IPS-20b (cell line): ENCODE measurements around the gene GPR37L1.
A peak's percentile ranks its signal among the peaks of the same experiment; 100 is the strongest.

Source experiments
- H3K27ac ChIP-seq: one replicate; pipeline ENCODE4 v1.5.1; 2013; ENCODE audit warnings: low read length
- H3K27me3 ChIP-seq: 2 replicates; pipeline ENCODE4 v1.6.1; 2013; ENCODE audit warnings: mild to moderate bottlenecking, low read length, inconsistent platforms; ENCODE audit not compliant: insufficient read depth
- H3K36me3 ChIP-seq: 2 replicates; pipeline ENCODE4 v1.6.1; 2013; ENCODE audit warnings: low read depth, mild to moderate bottlenecking, inconsistent platforms, low read length, moderate library complexity; ENCODE audit not compliant: insufficient read depth
- H3K4me1 ChIP-seq: 2 replicates; pipeline ENCODE4 v1.6.1; 2013; ENCODE audit warnings: mild to moderate bottlenecking, control low read depth, inconsistent platforms, low read length, moderate library complexity; ENCODE audit not compliant: insufficient read depth
- H3K4me3 ChIP-seq: 2 replicates; pipeline ENCODE4 v1.5.1; 2013; ENCODE audit warnings: mild to moderate bottlenecking, low read length, inconsistent platforms
- H3K9ac ChIP-seq: 2 replicates; pipeline ENCODE4 v1.6.1; 2013; ENCODE audit warnings: low read depth, mild to moderate bottlenecking, inconsistent platforms, low read length, moderate library complexity
- H3K9me3 ChIP-seq: 2 replicates; pipeline ENCODE4 v1.6.1; 2013; ENCODE audit warnings: mild to moderate bottlenecking, low read depth, low read length, inconsistent platforms; ENCODE audit not compliant: insufficient read depth

Gene GPR37L1, protein sequence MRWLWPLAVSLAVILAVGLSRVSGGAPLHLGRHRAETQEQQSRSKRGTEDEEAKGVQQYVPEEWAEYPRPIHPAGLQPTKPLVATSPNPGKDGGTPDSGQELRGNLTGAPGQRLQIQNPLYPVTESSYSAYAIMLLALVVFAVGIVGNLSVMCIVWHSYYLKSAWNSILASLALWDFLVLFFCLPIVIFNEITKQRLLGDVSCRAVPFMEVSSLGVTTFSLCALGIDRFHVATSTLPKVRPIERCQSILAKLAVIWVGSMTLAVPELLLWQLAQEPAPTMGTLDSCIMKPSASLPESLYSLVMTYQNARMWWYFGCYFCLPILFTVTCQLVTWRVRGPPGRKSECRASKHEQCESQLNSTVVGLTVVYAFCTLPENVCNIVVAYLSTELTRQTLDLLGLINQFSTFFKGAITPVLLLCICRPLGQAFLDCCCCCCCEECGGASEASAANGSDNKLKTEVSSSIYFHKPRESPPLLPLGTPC

DNA sequence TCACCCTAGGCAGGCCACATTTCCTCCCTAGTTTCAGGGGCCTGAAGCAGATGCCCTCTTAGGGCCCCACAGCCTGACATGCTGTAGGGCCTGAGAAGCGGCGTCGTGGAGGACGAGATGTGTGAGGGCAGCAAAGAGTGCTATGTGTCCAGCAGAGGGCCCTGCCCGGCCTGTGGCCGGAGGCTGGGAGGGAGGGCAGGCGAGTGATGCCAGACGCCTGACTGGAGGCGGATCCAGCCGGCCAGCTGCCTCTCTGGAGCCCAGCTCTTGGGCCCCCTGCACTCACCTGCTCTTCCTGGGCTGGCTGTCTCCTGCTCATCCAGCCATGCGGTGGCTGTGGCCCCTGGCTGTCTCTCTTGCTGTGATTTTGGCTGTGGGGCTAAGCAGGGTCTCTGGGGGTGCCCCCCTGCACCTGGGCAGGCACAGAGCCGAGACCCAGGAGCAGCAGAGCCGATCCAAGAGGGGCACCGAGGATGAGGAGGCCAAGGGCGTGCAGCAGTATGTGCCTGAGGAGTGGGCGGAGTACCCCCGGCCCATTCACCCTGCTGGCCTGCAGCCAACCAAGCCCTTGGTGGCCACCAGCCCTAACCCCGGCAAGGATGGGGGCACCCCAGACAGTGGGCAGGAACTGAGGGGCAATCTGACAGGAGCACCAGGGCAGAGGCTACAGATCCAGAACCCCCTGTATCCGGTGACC, at the start of gene GPR37L1:
TSS of gene GPR37L1 (plus strand) at position 279 of the 697 bp plus-strand sequence. CDS start at position 326, 47 bp downstream.
- no peak within 1 kb of the TSS for H3K9ac ChIP-seq
- no peaks in the 10 kb centered on the region for H3K27me3 ChIP-seq
- no peaks in the 10 kb centered on the region for H3K4me1 ChIP-seq
- H3K4me3 ChIP-seq, result no peak within 1 kb of the TSS
- H3K36me3 ChIP-seq, result no peaks in the 10 kb centered on the region
- H3K9me3 ChIP-seq, result no peaks in the 10 kb centered on the region
- no peak within 1 kb of the TSS for H3K27ac ChIP-seq

DNA sequence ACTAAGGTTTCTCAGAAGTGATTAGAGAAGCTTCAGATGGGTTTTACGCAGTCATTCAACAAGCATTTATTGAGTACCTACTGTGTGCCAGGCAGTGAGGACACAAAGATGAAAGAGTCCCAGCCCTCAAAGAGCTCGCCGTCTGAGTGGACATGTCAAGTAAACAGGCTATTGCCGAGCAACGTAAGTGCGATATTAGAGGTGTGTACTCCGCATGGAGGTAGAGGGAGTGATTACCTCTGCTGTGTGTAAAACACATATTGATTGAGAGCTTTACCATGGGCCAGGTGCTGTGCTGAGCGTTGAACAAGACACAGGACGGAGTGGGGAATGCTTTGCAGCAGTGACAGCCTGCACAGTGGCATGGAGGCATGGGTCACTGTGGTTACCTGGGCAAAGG, 49.5 kb upstream of the GPR37L1 start:
- no peak overlapping the region for H3K9ac ChIP-seq
- peaks cover 7% of the 10 kb centered on the region; the same call in 1 of the 2 replicates for H3K4me1 ChIP-seq
- H3K9me3 ChIP-seq, result no peaks in the 10 kb centered on the region
- no peaks in the 10 kb centered on the region for H3K27me3 ChIP-seq
- H3K4me3 ChIP-seq, result no peak overlapping the region
- H3K36me3 ChIP-seq, result no peaks in the 10 kb centered on the region
- no peak overlapping the region for H3K27ac ChIP-seq

- no peak overlapping the region for H3K4me3 ChIP-seq
- H3K4me1 ChIP-seq, result peaks cover 7% of the 10 kb centered on the region; the same call in 1 of the 2 replicates
- H3K9me3 ChIP-seq, result no peaks in the 10 kb centered on the region
- H3K36me3 ChIP-seq, result no peaks in the 10 kb centered on the region
- no peaks in the 10 kb centered on the region for H3K27me3 ChIP-seq
- no peak overlapping the region for H3K9ac ChIP-seq
- no peak overlapping the region for H3K27ac ChIP-seq
Measured at GRCh38 chr1:202074985-202075384, 47.7 kb upstream of the GPR37L1 start.

- H3K9me3 ChIP-seq, result no peaks in the 10 kb centered on the region
- H3K27ac ChIP-seq, result no peak overlapping the region
Measured at GRCh38 chr1:202075389-202075788, 47.3 kb upstream of the GPR37L1 start.

DNA sequence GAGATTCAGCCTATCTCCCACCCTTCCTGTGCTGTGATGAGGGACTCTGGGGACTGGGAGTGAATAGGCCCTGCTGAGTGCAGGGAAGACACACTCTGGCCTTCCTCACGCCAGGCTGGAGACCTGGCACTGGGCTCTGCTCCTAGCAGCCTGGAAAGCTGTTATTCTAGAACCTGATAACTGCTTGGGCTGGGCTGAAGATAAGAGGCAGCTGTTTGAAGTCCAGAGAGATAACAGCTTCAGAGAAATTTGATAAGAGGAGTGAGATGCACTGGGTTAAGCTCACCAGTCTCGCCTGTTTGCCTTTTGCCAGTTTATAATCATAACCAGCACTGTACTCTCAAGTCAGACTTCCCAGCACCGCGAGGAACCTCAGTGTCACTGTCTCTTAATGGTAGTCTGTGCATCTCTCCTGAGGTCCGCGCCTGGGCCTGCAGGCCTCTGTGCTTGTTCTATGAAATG, 46.6 kb upstream of the GPR37L1 start:
- H3K36me3 ChIP-seq, result no peaks in the 10 kb centered on the region
- no peak overlapping the region for H3K9ac ChIP-seq
- H3K27me3 ChIP-seq, result no peaks in the 10 kb centered on the region
- H3K9me3 ChIP-seq, result no peaks in the 10 kb centered on the region
- no peak overlapping the region for H3K27ac ChIP-seq
- no peak overlapping the region for H3K4me3 ChIP-seq
- H3K4me1 ChIP-seq, result peaks cover 7% of the 10 kb centered on the region; the same call in 1 of the 2 replicates

More at GRCh38 chr1:202075389-202075788, 47.3 kb upstream of the GPR37L1 start:
- Histone ChIP-seq H3K27me3 (no peaks in the 10 kb centered on the region), H3K4me3 (no peak overlapping the region), H3K36me3 (no peaks in the 10 kb centered on the region), H3K9ac (no peak overlapping the region), H3K4me1 (peaks cover 7% of the 10 kb centered on the region; the same call in 1 of the 2 replicates)

DNA sequence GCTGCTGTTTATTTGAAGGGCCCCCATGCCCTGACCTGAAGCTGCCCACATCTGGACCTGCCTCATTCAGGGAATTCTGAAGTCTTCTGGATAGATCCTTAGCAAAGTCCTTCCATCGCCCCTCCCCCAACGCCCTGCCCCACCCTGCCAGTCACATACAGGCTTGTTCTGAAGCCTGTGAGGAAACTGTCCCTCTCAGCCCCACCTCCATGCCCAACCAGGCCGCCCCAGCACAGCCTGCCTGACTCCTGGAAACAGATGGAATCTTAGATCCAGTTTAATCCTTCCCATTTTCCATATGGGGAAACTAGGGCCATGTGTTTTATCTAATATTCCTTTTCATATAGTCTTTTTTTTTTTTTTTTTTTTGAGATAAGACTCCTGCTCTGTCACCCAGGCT, 44.5 kb upstream of the GPR37L1 start:
- Histone ChIP-seq H3K4me3 (no peak overlapping the region), H3K36me3 (no peaks in the 10 kb centered on the region), H3K4me1 (peaks cover 11% of the 10 kb centered on the region; the same call in 1 of the 2 replicates), H3K9ac (no peak overlapping the region), H3K27me3 (no peaks in the 10 kb centered on the region), H3K27ac (no peak overlapping the region), H3K9me3 (no peaks in the 10 kb centered on the region)

- H3K36me3 ChIP-seq, result no peaks in the 10 kb centered on the region
- H3K4me3 ChIP-seq, result no peak overlapping the region
- H3K9ac ChIP-seq, result no peak overlapping the region
- H3K4me1 ChIP-seq, result peaks cover 23% of the 10 kb centered on the region
- H3K27me3 ChIP-seq, result no peaks in the 10 kb centered on the region
- no peak overlapping the region for H3K27ac ChIP-seq
- H3K9me3 ChIP-seq, result no peaks in the 10 kb centered on the region
Measured at GRCh38 chr1:202081992-202082391, 40.7 kb upstream of the GPR37L1 start.

GRCh38 chr1:202084791-202085681, 37.7 kb upstream of the GPR37L1 start:
- Histone ChIP-seq H3K27ac (no peak overlapping the region), H3K4me1 (peaks cover 23% of the 10 kb centered on the region), H3K9me3 (no peaks in the 10 kb centered on the region), H3K27me3 (no peaks in the 10 kb centered on the region), H3K9ac (peak overlapping the region; percentile 64; the same call in 1 of the 2 replicates), H3K4me3 (no peak overlapping the region), H3K36me3 (no peaks in the 10 kb centered on the region)

- Histone ChIP-seq H3K4me3 (peak overlapping the region; percentile 49), H3K36me3 (no peaks in the 10 kb centered on the region), H3K9ac (peak overlapping the region; percentile 64; the same call in 1 of the 2 replicates), H3K27me3 (no peaks in the 10 kb centered on the region), H3K27ac (no peak overlapping the region), H3K4me1 (peaks cover 23% of the 10 kb centered on the region), H3K9me3 (no peaks in the 10 kb centered on the region)
Measured at GRCh38 chr1:202085682-202086373, 36.9 kb upstream of the GPR37L1 start.

- Histone ChIP-seq H3K36me3 (no peaks in the 10 kb centered on the region), H3K9ac (peak overlapping the region; percentile 64), H3K9me3 (no peaks in the 10 kb centered on the region), H3K4me1 (peaks cover 23% of the 10 kb centered on the region), H3K27me3 (no peaks in the 10 kb centered on the region), H3K27ac (no peak overlapping the region), H3K4me3 (peak overlapping the region; percentile 49)
Measured at GRCh38 chr1:202086579-202087350, 36.0 kb upstream of the GPR37L1 start.
